ENCODE results near the gene PLD2.
A peak's percentile ranks its signal among the peaks of the same experiment; 100 is the strongest.

PLD2 gene

GRCh38 chr17:4806777-4807604 lies at the start of gene PLD2:
Gene PLD2, plus strand, starts transcription at chr17:4807152. Its CDS starts 621 bp downstream, at chr17:4807773.
- DNase-seq = peak; percentile 93

- no peak for DNase-seq
These were observed 47.1 kb upstream of the PLD2 start for GRCh38 chr17:4759776-4760236.

- no peak for DNase-seq
These were observed 42.4 kb upstream of the PLD2 start for GRCh38 chr17:4764595-4764994.

GRCh38 chr17:4766201-4766600 lies 40.8 kb upstream of the PLD2 start:
- DNase-seq = no peak

GRCh38 chr17:4766723-4767122 lies 40.2 kb upstream of the PLD2 start:
- DNase-seq = no peak

- DNase-seq = no peak
These were observed 38.7 kb upstream of the PLD2 start for GRCh38 chr17:4768298-4768697.

GRCh38 chr17:4769628-4770027 lies 37.3 kb upstream of the PLD2 start:
- no peak for DNase-seq

- no peak for DNase-seq
These were observed 35.3 kb upstream of the PLD2 start, which contains the start of gene TM4SF5 for GRCh38 chr17:4771519-4772234. Gene TM4SF5, plus strand, starts transcription at chr17:4771886. Its CDS starts 37 bp downstream, at chr17:4771923.

GRCh38 chr17:4772235-4772613 lies 34.7 kb upstream of the PLD2 start:
- DNase-seq = no peak

GRCh38 chr17:4777969-4778760 lies 28.8 kb upstream of the PLD2 start:
- DNase-seq = no peak

- DNase-seq = no peak
These were observed 26.5 kb upstream of the PLD2 start for GRCh38 chr17:4780325-4780955.

- no peak for DNase-seq
These were observed 24.3 kb upstream of the PLD2 start for GRCh38 chr17:4782652-4783051.

GRCh38 chr17:4785311-4786105 lies 21.4 kb upstream of the PLD2 start:
- DNase-seq = peak; percentile 62

- DNase-seq = no peak
These were observed 20.8 kb upstream of the PLD2 start, which contains the start of gene VMO1 for GRCh38 chr17:4786106-4786511. Gene VMO1, minus strand, starts transcription at chr17:4786364. Its CDS starts 12 bp downstream, at chr17:4786352.

- no peak for DNase-seq
These were observed 20.4 kb upstream of the PLD2 start for GRCh38 chr17:4786516-4786915.

- DNase-seq = no peak
These were observed 18.7 kb upstream of the PLD2 start for GRCh38 chr17:4788159-4788806.

- DNase-seq = no peak
These were observed 17.9 kb upstream of the PLD2 start, which contains the start of gene GLTPD2 for GRCh38 chr17:4788807-4789700. Gene GLTPD2, plus strand, starts transcription at chr17:4788964. Its CDS starts 48 bp downstream, at chr17:4789012.

GRCh38 chr17:4789701-4789950 lies 17.3 kb upstream of the PLD2 start:
- DNase-seq = no peak

- peak; percentile 89 for DNase-seq
These were observed 16.8 kb upstream of the PLD2 start for GRCh38 chr17:4789951-4790704.

GRCh38 chr17:4790705-4791088 lies 16.3 kb upstream of the PLD2 start:
- DNase-seq = no peak
